GM19455 (cell line): Measurements from ENCODE around the gene DPY19L1.
A peak's percentile ranks its signal among the peaks of the same experiment; 100 is the strongest.
"Not testable (repeated sequence)": the region's sequence is repeated elsewhere in the genome, so short reads cannot be mapped to it uniquely, and the experiment has no call there.

ENCODE experiments used
- ATAC-seq: cut with Tn5 transposase; IDR thresholded peaks from one replicate; pipeline ENCODE4 v1.9.1; 2021; ENCODE audit not compliant: unreplicated experiment

The DPY19L1 gene

DNA sequence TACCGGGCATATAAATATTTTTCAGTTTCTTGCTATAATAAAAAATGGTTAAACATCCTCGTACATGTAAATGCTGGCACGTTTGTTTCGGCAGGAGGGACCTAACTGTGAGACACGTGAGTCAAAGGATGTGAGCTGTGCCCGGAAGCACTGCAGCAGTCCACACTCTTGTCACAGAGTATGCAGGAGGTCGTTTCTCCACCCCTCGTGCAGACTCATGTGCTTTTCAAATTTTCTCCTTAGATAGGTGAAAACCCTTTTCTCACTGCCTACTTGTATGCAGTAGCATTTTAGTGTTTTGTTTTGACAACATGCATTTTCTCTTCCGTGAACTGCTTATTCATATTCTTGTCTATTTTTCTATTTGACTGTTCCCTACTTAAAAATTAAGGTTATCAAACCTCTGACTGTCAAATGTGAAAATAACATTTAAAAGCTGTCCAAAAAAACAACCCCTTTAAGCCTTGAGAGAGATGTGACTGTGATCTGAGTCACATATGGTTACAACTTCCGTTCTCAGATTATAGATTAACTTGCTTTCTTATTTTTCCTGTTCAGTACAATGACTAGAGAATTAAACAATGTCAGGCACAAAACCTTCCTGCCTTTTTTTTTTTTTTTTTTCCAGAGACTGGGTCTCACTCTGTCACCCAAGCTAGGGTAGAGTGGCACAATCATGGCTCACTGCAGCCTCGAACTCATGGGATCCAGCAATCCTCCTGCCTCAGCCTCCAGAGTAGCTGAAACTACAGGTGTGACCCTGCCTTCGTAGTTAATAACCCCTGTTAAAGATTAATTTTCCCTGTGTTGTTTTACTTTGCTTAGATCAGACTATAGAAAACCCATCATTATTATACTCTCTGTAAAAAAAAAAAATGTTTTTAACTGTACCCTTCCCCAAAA lies 45.1 kb downstream of the DPY19L1 start:
- peak; percentile 85 for ATAC-seq

DNA sequence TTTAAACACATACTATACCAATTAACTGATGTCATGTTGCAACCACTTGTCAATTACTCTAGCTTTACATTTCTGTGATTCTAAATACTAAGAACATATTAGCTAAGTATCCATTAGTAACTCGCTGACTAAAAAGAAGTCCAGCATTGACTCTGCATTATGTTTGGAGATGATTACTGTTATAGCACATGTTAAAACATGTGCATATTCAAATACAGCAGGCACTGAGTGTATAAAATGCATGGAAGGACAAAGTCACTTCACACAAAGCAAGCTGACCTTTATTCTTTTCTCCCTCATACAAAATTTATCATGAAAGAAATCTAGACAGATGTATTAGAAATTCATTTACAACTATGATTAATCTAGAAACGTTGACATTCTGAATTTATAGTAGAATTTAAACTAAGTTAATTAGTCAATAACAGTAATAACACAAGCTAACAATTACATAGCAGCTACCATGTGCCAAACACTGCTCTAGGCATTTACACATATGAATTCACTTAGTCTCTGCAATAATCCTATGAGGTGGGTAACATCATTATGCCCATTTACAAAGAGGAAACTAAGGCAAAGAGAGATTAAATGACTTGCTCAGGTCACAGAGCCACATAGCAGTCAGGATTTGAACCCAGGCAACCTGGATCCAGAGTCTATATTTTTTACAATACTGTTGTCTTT lies 48.7 kb downstream of the DPY19L1 start:
- ATAC-seq = not testable (repeated sequence)

DNA sequence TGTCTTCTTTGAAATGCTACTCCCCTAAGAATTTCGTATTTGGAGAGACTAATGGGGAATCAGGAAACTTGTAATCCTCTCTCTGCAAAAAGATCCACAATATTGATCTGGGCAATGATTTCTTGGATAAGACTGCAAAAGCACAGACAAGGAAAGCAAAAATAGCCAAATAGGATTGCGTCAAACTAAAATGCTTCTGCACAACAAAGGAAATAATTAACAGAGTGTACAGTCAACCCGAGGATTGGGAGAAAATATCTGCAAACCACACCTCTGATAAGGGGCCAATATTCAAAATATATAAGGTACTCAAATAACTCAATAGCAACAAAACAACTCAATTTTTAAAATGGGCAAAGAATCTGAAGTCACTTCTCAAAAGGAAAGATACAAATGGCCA lies 52.1 kb downstream of the DPY19L1 start:
- not testable (repeated sequence) for ATAC-seq

DNA sequence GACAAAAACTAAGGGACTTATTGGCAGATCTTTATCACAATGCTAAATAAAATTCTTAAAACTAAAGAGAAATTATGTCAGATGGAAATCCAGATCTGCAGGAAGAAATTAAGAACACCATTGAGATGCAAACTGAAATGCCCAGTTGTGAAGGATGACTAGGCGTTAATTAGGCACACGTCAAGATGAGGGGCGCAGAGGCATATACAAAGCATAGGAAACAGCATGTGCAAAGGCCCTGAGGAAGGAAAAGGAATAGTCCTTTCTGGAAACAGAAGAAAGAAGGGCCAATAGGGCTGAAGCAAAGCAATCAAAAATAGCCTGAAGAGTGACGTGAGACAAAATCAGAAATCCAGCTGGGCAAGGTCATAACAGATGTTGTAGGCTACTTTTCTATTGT lies 53.1 kb downstream of the DPY19L1 start:
- not testable (repeated sequence) for ATAC-seq

DNA sequence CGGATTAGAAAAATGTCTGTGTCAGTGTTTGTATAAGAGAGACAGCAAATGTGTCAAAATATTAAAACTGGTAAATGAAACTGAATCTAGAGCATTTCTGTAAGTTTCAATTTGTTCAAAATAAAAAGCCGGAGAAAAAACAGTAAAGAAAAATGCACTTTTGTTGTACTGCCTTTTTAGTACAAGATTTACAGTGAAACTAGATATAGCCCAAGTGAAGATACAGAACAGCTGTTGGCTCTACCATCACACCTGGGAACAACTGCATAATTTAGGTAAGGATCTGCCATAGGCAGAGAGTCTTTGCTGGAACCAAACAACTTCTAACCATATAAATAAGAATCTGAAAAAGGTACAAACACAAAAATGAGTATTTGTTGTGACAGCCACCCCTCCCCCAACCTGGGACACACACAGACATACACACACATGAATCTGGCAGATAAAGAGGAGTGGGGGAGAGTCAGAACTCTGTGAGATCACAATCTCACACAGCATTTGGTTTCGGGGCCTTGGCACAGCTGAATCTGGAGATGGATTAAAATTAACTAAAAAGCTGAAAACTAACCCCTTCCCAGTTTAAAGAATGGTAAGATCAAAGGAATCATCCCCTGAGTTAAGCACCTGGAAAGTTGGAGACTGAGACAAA lies 54.8 kb downstream of the DPY19L1 start:
- no peak for ATAC-seq

DNA sequence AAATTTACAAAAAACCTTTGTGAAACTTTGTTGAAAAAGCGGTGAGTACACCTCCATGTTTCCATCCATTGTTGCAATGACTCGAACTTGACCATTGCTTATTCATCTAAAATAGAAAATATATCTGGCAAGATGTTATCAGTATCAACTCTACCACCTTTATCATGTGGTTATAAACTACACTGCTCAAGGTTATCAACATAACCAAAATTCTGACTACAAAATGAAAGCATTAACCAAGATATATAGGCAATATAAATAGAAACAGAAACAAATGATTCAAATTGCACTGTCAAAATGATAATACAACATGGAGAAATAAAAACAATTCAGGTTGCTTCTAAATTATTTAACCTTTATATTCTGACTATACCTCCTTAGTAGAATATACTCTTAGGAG lies 58.2 kb downstream of the DPY19L1 start:
- not testable (repeated sequence) for ATAC-seq

DNA sequence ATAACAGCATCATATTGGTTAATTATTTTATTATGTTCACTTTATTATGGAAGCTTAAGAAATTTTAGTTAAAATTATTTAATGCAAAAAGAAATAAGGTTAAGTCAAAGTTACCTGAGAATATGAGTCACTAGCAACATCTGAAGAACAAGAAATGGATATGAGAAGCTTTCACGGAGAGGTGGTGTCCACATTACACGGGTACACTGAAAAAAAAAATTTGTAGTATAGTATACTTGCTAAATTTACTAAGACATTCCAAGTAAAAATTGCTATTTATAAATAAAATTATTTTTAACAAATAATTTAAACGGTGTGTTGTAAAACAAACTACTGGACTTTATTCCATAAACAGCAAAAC lies 63.9 kb downstream of the DPY19L1 start:
- no peak for ATAC-seq

DNA sequence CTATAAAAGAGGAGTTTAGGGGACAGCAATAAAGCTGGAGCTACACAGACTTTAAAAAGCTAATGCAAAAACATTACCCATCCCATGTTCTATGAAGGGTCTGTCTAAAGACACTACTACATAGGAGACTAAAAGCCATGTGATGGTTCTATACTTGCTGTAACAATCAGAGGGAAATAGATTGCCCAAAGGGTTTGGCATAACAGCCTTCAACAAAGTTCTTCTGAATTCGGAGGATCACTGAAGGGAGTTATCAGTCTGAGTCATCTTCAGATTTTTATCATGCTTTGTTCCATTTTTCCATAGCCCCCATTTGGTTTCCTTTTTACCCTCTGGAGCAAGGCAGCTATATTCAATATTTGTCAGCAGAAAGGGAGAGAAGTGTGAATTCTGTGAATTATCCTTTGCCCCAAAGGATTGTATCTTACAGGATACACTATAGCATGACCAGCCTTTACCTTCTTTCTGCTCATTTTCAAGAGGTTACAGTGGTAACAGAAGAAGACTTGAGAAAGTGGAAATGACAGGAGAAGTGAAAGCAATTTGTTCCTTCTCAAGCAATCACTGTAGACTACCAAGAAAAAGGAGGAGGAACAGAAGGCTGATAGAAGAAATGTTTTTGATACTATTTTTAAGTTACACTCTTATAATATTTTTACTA lies 64.4 kb downstream of the DPY19L1 start:
- not testable (repeated sequence) for ATAC-seq

DNA sequence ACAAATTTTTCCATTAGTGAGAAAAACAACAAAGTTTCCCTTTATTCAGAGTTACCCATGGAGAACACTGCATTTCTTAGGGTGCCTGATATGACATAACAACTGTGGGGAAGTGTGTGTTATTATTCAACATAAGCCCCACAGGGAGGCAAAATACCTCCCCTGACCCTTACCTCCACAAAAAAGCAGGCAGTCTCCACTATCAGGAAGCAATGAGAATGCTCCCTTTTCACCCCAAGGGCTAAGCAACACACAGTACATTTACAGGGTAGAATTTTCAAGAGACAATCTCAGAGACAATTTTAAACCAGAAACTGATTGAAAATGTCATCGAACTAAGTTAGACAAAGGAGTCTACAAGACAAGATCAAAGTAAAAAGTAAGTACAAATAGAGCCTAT lies 69.5 kb downstream of the DPY19L1 start:
- not testable (repeated sequence) for ATAC-seq

DNA sequence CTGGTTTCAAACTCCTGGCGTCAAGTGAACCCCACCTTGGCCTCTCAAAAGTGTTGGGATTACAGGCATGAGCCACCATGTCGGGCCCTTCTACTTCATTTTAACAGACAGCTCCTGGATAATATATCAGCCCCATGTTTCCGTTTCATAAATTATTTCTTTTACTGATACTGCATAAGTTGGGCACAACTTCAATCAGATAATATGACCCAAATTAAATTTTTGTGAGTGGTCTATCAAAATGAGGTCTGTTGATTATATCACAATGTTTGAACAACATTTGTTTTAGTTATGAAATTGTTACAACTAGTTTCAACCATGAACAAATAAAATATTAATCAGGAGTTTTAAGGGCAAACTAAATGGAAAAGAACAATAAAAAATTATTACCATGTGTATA lies 70.8 kb downstream of the DPY19L1 start:
- not testable (repeated sequence) for ATAC-seq

DNA sequence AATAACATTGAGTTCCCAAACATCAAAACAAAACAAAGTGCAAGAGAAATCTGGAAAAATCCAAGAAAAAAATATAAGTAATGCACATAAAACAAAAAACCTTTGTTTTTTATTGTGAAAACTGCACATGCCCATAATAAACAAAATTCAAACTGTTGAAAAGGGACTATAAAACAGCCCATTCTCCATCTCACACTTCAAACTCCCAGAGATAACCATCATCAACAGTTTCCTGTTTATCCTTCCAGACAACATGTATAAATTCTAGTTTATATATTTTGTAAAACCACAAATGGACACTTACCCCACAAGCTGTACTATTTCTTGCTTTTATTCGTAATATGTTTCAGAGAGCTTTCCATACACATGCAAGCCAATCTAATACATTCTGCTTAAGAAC lies 79.3 kb downstream of the DPY19L1 start:
- ATAC-seq = no peak

DNA sequence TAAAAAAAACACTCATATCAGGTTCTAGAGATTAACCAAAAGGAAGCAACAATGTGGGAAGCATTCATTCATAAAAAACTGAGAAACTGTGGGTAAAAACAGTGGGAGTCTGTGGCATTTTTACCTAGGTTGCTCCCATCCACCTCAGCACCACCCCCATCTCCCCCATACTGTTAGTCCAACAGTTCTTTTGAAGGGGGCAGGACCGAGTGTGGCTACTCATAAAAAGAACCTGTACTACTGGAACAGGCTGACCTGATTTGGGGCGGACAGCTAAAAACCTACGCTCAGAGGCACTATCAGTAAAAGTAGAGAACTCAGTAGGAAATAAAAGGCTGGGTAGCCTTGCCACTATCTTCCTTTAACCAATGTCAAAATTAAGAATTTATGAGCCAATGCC lies 84.5 kb downstream of the DPY19L1 start:
- no peak for ATAC-seq

DNA sequence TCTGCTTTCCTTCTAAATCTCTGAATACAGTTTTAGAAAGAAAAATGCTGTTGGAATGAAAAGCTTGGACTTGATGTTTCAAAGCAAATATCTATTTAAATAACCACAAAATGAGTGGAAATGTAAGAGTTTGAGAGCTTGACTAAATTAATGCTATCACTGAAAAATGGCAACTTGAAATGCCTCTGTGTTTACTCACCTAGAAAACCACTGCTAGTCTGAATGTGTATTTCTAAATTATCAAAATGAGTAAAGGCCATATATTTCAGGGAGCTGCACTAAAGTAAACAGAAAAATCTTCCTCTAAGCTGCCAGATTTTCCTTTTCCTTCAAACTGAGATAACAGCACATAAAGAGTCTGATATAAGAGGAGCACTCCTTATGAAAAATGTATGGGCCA lies 87.9 kb downstream of the DPY19L1 start:
- no peak for ATAC-seq

DNA sequence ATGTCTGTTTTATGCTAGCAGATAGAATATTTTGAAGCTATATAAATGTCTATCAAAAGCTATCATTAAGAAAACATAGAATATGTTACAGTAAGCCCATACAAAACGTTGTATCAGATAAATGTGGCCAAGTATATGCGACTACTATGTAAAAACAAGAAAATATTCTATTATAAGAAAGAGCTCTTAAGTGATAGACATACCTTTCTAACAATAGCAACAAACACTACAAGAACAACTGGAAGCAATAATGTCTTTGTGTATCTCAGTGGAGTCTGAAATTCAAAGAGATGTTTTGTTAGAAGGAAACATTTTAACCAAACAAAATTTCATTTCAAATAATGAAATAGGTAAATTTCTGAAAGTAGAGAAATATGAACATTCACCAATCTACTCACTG lies 89.9 kb downstream of the DPY19L1 start:
- not testable (repeated sequence) for ATAC-seq

DNA sequence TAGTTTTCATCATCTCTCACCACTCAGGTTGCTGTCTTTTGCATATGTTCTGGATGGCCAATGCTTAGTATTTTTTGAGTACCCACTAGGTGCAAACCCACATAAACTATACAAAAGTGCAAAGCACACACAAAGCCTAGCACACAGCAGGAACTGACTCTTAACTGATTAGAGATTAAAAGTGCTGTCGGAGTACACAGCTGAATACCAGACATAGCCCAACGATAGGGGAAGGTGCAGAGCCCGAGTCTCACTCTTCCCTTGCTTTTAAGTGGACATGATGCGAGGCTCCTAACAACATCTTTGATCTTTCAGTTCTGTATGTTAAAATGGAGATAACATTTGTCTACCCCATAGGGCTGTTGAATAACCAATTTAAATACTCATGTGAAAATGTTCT lies 90.8 kb downstream of the DPY19L1 start:
- no peak for ATAC-seq

DNA sequence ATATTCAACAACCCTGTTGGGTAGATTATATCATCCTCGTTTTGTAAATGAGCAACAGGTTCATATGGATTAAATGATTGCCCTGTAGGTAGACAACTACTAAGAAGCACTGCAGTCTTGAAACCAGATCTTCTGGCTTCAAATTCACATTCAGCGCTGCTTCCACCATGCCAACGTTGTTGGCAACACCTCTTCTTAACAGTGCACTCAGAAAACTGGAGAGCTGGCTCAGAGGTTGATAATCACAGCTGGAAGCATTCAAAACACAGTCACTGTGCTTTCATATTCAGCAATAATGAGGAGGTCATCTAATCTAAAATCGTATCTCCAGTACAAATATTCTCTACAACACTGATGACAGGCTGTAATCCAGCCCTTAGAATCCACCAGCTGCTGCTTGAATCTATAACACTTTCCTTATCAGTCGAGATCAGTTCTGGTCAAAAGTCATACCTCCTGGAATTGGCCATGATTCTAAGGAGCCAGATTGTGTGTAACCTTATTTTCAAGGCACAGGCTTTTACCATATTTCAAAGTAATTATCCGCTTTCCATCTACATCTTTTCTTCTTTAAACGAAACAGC lies 91.3 kb downstream of the DPY19L1 start:
- not testable (repeated sequence) for ATAC-seq

DNA sequence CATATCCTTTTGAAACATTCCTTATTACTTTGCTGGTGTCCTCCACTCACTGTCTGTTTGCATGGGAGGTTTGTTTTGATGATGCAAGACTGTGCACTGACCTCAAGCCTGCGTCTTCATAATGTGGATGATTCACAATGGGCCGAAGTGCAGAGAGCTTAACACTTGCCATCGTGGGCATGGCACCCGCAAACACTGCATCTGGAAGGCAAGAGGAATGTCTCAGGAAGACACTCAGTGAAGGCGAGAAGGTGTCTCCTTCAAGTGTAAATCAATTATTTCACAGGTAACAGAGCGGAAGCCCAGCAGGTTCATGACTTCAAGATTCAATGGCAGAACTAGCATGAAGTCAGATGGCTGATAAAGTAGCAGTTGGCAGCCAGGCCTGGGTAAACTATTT lies 98.1 kb downstream of the DPY19L1 start:
- no peak for ATAC-seq

DNA sequence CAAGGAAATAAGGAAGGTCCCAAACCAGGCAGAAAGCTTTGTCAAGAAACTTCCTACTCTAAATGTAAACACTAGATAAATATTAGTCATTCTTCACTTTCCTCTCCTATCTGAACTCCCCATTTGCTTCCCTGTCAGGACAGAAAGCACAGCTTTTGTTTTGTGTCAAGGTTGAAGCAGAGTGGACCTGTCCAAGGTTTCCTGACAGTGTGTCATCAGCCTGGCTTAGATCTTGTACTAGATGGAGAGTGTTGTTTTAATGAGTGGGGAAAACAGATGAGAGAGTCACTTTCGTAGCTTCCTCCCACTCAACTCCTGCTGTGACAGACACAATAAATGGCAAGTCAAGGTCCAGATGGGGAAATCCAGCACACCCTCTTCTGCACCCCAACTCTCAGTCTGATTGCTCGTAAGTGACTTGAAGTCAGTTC lies 101.5 kb downstream of the DPY19L1 start:
- not testable (repeated sequence) for ATAC-seq

DNA sequence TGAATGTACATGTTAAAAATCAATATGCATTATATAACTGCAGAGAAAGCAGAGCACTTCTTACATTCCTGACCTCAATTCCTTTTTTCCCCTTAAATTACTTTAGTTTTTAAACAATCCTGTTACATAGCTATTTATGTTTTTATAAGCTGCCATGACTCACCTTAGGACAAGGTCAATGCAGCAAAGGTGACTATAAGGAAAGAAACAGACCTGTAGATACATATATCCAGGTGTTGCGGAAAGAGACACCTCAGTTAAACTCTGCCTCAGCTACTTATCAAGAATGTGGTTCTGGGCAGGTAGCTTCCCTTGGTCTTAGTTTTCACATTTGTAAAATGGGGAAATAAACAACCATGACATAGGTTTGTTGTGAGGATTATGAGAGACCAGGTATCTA lies 105.5 kb downstream of the DPY19L1 start:
- ATAC-seq = no peak

DNA sequence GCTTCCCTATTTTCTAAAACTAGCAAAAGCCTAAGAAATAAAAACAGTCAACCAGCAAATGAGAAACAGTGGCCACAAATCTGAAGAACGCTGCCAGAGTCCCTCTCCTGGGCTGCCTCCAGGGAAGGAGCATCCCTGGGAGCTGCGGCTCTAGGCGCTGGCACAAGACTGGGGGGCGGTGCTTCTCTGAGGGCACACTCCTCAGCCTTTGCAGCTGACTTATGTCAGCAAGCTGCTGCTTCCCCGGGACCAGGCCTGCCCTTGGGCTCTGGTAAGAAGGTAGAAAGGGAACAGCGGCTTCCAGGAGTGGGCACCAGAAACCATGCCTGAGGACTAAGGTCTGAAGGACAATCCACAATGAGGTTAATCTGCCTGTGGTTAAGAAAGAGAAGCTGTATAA lies 107.5 kb downstream of the DPY19L1 start:
- ATAC-seq = not testable (repeated sequence)

DNA sequence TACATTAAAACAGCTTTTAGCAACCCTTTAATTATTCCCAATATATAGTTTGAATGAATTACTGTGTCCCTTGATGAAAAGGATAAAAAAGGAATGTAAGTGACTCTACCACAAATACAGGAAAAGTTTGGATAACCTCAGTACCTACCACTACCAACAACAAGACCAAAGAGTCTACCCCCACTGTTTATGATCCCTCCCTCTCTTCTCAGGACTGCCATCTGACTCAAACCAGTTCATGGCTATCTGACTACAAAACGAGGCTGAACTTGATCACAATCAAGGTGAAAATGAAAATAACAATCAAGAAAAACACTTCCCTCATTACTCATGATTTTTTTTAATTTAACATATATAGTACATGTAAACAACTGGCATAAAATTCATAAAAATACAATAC lies 108.7 kb downstream of the DPY19L1 start:
- no peak for ATAC-seq
